Astrocyte (in vitro differentiated cells and primary cell): ENCODE data around the gene TRERF1.

Source experiments
- CTCF ChIP-seq: IDR thresholded peaks from 2 replicates; pipeline ENCODE4 v1.5.1; 2011; ENCODE audit warnings: low read depth, mild to moderate bottlenecking, inconsistent platforms, low read length, moderate library complexity; ENCODE audit not compliant: insufficient read depth
- EZH2 ChIP-seq: IDR thresholded peaks from 2 replicates; pipeline ENCODE4 v1.6.1; 2012; ENCODE audit warnings: mild to moderate bottlenecking, low read length, inconsistent platforms; ENCODE audit not compliant: insufficient read depth

GRCh38 chr6:42190554-42191183, 261.1 kb downstream of the TRERF1 start:
- TF ChIP-seq CTCF (no peak), EZH2 (no peak)
